HG03565 (cell line): ENCODE results near the gene ASB2.

Source experiments
- ATAC-seq: cut with Tn5 transposase; IDR thresholded peaks from one replicate; pipeline ENCODE4 v1.9.1; 2021; ENCODE audit warnings: mild to moderate bottlenecking, moderate library complexity; ENCODE audit not compliant: unreplicated experiment

ASB2 gene

DNA sequence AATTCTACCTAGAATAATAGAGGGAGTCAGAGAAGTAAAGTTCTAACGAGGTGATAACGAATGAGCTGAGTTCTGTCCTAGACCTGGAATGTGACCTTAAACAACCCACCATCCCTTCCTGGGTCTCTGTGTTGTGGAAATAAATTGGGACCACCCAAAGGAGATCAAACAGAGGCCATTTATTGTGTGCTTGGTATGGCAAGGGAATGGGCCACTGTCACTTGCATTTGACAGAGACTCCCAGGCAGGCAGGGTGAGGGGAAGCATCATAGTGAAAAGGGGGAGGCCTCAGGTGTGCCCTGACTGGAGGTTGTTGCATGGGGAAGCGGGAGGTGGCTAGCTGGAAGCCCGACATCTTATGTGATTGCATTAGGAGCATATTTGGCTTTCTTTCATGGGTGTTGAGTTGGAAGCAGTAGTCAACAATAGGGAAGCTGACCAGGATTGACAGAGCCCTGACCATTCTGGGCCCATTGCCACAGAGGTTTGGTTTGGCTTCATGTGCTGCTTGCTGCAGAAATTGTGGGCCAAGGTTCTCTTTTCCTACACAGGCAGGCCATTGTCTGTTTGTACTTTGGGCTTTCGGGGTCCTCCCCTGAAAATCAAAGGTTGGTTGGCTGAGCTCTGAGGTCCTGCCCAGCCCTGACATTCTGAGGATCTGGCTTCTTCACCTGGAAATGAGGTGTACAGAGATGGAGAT is 66.8 kb downstream of the ASB2 start:
- no peak for ATAC-seq

GRCh38 chr14:93906341-93907329 is 69.7 kb downstream of the ASB2 start:
- no peak for ATAC-seq

DNA sequence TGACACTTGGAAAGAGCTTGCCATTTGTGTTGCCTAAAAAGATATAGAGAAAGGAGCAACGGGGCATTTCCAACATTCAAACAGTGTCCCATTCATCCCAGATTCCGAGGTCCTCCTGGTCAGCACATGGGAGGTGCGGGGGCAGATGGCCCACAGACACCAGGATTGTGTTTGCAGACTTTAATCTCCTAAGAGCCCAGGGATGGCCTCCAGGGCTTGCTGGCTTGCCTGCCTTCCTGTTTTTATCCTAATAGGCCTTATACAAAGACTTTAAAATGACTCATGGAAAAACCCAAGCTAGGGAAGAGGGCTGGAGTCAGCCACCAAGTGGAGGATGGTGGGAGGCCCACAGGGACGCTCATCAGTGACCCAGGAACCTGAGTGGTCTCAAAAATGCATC is 70.7 kb downstream of the ASB2 start:
- no peak for ATAC-seq

DNA sequence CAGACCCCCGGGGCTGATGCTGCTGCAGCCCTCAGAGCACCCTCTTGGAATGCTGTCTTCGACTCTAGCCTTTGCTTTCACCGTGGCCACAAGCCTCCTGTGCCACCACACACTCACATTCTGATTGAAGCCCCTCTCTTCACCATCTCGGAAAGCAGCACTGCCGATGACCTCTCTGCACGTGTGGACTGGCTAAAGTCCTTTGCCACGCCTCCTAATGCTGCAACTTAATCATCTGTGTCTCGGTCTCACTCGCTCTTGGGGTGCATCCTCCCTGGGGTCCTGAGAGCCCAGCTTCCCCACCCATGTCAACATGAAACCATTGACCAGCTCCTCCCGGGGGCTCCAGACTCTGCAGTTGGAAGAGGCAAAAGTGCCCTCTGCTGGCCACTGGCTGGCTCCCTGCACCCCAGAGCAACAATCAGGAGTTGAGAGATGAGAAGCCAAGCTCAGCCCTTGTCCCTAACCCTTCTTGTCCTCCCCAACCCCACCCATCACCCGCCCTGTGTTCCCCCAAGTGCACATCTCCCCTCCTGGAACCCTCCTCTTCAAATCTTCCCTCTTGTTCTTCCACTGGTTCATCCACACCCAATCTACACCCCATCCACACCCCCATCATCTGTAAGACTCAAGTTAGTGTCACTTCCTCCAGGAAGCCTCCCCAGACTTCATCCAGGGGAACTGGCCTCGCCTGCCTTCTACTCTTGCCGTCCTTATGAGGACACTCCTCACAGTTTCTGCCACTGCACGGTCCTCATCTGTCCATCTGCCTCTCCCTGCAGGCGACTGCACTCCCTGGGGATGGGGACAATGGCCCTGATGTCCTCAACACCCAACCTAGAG is 72.8 kb downstream of the ASB2 start:
- no peak for ATAC-seq

- ATAC-seq = no peak
Measured at GRCh38 chr14:93902619-93903307, 73.6 kb downstream of the ASB2 start.

- no peak for ATAC-seq
Measured at GRCh38 chr14:93901813-93902212, 74.6 kb downstream of the ASB2 start.

GRCh38 chr14:93898731-93899130 is 77.6 kb downstream of the ASB2 start:
- no peak for ATAC-seq

DNA sequence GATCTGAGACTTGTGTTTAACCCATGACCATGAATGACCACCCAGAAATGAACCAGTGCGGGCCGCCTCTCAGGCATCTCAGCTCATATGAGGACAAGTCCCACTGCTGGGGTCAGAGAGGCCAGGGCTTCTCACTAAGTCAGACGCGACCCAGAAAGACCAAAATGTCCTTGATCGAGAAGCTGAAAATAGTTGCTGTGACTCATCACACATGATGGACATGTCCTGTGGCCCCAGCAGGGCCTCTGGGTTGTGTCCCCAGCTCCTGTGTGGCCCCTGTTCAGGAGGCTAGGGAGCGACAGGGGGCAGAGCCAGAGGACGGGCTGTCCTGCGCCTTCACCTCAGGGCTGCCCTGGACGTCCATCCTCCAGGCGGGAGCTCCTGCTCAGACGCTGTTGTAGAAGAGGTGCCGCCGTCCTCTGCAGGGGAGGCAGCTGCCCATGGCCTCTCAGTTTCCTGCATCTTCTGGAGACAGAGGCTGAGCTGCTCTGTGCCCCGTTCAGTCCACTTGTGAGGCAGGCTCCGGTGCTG is 78.2 kb downstream of the ASB2 start:
- ATAC-seq = no peak

DNA sequence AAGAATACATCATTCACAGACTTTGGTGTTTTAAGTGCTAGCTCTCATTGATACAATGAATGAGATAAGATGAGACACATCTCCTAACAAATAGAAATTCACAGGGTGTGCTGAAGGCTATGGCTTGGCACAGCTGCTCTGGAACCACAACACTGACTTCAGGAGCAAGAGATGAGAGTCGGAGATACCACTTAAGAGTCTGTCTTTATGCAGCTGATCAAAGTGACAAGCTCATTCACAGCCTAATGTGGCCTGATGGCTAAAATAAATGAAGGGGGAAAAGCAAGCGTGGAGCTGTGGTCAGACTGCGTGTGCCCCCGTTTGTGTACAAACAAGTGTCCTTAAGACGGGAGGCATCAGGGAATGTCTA is 78.9 kb downstream of the ASB2 start:
- ATAC-seq = no peak

DNA sequence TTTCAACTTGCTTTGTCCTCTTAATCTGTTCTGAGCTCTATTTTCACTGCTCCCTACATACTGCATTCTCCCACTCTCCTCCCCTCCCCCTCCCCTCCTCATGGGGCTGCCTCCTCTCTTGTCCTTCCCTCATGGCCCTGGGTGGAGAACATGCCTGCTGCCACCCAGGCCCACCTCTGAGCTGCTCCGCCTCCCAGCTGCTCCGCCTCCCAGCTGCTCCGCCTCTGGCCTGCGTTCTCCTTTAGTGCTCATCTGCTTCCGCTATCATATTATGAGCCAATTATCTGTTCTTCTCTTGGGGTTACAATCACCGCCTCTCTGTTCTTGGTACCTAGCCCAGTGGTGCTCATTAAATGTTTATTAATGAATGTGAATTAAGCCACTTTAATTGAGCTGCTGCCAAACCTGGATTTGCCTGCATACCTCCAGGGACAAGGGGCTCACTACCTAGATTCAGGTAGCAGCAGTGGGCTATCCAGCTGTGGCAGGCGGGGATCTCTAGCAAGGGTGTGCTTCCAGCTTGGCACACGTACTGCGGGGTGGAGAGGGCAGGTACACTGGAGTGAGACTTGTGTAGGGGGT is 81.3 kb downstream of the ASB2 start:
- no peak for ATAC-seq

GRCh38 chr14:93893661-93894261 is 82.6 kb downstream of the ASB2 start:
- no peak for ATAC-seq

DNA sequence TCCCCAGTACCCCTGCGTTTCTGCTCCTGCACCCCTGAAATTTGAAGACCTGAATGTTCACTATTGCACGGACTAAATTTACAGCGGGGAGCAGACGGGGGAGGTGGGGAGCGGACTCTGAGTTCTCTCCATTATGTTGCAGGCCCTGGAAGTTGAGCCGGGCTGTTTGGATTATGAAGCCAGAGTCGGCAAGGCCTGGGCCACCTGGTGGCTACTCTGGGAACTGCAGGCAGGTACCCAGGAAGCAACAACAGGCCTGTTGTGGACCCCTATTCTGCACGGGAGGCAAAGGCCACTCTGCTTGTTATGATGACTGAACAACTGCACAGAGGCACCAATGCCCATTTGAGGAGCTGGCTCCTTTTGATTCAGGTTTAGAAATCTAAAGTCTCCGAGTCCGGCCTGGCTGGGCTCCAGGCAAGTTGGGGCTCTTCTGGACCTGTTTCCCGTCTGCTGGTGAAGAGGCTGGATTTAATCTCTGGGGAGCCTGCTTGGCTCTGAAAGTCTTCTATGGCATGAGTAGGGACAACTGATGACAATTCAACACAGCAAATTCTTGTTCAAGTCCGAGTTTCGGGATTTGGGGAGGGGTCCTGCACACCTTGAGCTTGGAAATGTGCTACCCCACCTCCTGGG is 83.3 kb downstream of the ASB2 start:
- ATAC-seq = no peak

GRCh38 chr14:93892505-93892839 is 83.9 kb downstream of the ASB2 start:
- ATAC-seq = no peak

DNA sequence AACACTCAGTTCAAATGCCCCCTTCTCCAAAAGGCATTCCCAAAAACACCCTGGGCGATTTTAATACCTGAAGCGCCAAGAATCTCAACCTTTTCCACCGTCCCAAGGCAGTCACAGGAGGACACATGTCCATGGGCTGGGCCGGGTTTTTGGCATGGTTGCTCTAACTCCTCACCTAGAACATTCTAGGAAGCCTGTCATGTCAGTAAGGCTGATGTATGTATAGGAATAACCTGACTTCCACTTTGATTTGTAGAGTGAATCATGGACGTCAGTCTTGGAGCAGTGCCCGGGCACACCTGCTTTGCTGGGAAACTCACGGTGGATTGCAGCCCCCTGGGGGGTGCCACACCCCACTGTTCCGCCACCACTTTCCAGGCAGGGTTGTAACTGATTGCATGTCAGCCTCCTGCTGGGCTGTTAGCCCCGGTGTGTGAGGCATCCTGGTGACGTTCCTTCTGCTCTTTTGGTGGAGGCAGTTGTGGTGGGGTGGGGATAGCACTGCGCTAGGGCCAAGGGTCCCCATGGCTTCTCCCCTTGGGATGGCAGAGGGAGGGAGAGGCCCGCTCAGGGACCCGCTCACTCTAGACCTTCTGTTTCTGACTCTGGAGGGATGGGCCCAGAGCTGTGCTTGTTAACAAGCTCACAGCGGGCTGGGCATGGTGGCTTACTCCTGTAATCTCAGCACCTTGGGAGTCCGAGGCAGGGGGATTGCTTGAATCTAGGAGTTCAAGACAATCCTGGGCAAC is 84.4 kb downstream of the ASB2 start:
- ATAC-seq = no peak

- no peak for ATAC-seq
Measured at GRCh38 chr14:93889739-93890483, 86.5 kb downstream of the ASB2 start.

DNA sequence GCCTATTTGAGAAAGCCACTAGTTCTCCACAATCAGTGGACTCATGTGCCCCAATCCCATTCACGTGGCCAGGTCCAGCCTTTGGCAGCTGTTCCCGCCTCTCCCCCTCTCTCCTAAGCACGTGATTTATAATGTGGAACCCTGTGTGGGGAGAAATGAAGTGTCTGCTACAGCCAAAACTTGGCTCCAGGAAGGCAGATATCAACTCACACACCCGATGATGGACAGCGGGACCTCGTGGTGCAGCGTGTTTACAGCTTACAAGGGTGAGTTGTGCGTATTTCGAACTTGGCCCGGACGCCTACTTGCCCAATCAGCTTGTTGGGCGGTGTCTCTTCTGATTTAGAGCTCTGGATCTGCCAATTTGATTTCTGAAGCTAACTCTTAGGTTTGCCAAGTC is 87.4 kb downstream of the ASB2 start:
- no peak for ATAC-seq

- ATAC-seq = no peak
Measured at GRCh38 chr14:93884950-93885349, 91.4 kb downstream of the ASB2 start.
